Gastrocnemius medialis (tissue), 4 donors: Measurements from ENCODE around the gene NPIPA1.
"Not testable (repeated sequence)": the region's sequence is repeated elsewhere in the genome, so short reads cannot be mapped to it uniquely, and the experiment has no call there.

Source experiments
- CTCF ChIP-seq, 5 experiments: fragments of 450-650 bp in 3 of 5; fragments of 200-600 bp in 2 of 5; sonication (generic) in 2 of 5; IDR thresholded peaks in 4 of 5; conservative IDR thresholded peaks in 1 of 5; 1 replicate in 4 of 5; 2 replicates in 1 of 5; pipeline ENCODE4 v1.5.1; 2016 to 2019; ENCODE audit warnings: antibody characterized with exemption in 5 of 5, mild to moderate bottlenecking in 3 of 5, moderate library complexity in 3 of 5
- POLR2A ChIP-seq, 2 donors: fragments of 450-650 bp; IDR thresholded peaks; one replicate each; pipeline ENCODE4 v1.6.1; 2017; ENCODE audit warnings: antibody characterized with exemption in 2 of 2, mild to moderate bottlenecking in 2 of 2, moderate library complexity in 2 of 2

GRCh38 chr16:14924982-14925381, 12.3 kb upstream of the NPIPA1 start:
- not testable (repeated sequence) for TF ChIP-seq CTCF (IDR thresholded peaks at IDR 0.05 in 4 of 5, conservative IDR thresholded peaks at IDR 0.05 in 1 of 5); POLR2A (IDR thresholded peaks at IDR 0.05)
